ENCODE data around the gene ST6GALNAC4. TPM values are rescaled to one million over a fixed set of nuclear protein-coding genes. Genes with fewer than 3 reads are reported as not detected.
"Not testable (repeated sequence)": the region's sequence is repeated elsewhere in the genome, so short reads cannot be mapped to it uniquely, and the experiment has no call there.

ST6GALNAC4 gene
- total RNA-seq, 1 donor from 2014 or later, result 21.9 TPM

- peak; percentile 12 for ATAC-seq
- intact Hi-C loops (cut with DNase I), result no loop called here
- peak; percentile 86 for DNase-seq (ENCODE audit: missing footprints)
These were observed 13.0 kb downstream of the ST6GALNAC4 start for GRCh38 chr9:127903557-127904475.

DNA sequence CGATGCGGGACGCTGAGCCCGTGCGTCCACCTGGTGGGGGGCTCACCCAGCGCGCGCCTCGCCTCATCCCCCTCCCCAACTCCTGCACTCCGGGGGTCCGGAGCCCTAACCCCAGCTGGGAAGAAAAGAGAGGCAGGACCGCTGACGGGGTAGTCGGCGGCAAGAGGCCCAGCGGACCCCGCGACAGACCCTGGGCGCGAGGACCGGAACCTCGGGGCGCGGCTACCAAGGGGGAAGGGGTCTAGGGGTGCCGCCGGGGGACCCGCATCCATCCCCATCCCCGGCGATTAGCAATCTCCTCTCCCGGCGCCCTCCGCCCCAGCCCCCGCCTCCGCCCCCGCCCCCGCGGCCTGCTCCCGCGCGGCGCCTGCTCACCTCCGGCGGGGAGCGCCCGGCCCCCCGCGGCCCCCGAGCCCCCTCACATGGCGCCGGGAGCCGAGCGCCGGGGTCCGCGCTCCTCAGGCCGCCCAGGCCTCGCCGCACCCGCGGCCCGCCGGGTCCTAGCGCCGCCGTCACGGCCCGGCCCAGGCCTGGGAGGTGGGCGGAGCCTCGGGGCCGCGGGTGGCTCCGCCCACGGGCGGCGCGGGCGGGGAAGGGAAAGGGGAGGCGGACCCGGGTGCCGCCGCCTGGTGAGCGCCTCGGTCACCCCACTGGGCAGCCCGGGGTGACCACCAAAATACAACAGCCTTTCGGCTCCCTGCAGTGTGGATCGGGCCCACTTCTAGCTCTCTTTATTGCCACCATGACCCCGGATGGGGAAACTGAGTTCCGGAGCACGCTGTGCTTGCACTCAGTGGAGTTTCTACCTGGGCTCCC lies 17.5 kb downstream of the ST6GALNAC4 start, which contains the start of gene ST6GALNAC6:
Gene ST6GALNAC6, minus strand, starts transcription at position 476 of the 816 bp plus-strand sequence. CDS start 1,622 bp downstream, outside the sequence.
- DNase-seq (ENCODE audit: missing footprints) (peak; percentile 89), ATAC-seq (peak; percentile 84)
- intact Hi-C loops (cut with DNase I), result no loop called here

- ATAC-seq, result peak; percentile 52
- DNase-seq (ENCODE audit: missing footprints), result no peak
- intact Hi-C loops (cut with DNase I), result no loop called here
These were observed 18.3 kb downstream of the ST6GALNAC4 start for GRCh38 chr9:127898433-127899127.

DNA sequence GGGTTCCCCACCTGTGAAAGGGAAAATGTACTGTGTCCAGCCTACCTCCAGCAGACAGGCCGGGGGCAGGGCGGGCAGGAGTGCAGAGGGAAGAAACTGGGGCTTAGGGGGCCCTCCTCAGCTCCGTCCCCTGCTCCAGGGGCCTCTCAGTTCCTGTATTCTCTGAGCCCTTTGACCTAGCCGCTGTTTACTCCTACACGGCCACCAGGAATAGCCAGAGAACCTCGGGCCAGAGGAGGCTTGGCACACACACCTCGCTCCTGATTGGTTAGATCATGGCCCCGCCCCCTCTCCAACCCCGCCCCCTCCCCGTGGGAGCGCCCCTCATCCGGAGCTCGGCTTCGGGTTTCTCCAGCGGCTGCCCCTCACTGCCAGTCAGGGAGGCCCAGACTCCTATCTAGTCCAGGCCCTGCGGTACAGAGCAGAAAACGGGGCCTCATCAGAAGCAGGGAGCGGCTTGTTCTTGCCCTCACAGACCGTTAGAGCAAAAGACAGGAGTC lies 19.6 kb downstream of the ST6GALNAC4 start:
- peak; percentile 84 for DNase-seq (ENCODE audit: missing footprints)
- intact Hi-C loops (cut with DNase I), result no loop called here

DNA sequence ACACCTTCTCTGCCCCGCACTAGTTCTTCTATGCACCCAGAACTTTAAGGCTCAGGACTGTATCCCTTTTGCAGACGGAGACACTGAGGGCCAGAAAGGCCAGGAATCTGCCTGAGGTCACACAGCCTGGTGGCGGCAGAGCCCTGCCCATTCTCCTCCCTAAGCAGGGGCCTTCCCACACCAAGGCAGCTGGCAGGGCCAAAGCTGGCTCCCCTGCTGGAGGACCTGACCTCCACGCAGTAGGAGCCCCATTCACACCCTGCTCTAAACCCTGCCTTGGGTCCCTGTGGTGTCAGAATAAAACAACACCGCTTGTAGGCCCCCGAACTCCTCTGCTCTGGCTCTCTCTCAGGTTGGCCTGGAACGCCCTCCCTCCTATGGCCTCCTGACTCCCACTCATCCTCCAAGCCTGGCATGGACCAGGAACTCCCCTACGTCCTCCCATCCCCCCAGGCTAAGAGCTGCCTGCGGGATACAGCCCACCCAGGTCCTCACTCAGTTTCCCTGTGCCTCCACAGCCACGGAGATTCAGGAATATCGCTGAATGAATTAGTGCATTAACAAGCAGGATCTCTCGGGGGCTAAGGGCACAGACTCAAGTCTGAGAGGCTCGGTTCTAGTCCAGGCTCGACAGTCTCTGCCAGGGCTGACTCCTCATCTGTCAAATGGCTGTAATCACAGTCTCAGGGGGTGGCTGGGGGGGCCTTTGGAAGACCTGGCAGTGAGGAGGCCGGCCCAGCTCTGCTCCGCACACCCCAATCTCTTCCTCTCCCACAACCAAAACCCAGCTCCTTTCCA lies 20.2 kb downstream of the ST6GALNAC4 start:
- DNase-seq (ENCODE audit: missing footprints) (no peak), ATAC-seq (no peak)
- intact Hi-C loops (cut with DNase I), result no loop called here

More for the DNA sequence above, 19.6 kb downstream of the ST6GALNAC4 start:
- peak; percentile 84 for ATAC-seq

DNA sequence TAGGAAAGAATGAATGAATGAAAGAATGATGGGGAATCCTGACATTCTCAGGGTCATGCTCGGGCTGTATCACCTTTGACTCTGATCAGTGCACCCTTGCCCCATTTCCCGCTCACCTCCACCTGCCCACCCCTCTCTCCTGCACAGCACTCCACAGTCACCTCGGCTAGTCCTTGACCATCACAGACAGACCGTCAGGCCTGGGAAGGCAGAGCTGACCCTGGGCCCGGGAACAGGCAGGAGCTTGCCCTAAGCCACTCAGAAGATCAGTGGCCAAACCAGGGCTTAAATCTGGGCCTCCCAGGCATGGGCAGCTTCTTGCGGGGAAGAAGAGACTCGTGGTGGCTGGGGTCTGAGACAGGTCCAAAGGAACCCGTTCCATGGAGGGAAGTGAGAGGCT lies 21.0 kb downstream of the ST6GALNAC4 start:
- intact Hi-C loops (cut with DNase I), result no loop called here
- no peak for DNase-seq (ENCODE audit: missing footprints)
- no peak for ATAC-seq

GRCh38 chr9:127893392-127893791 lies 23.4 kb downstream of the ST6GALNAC4 start:
- DNase-seq (ENCODE audit: missing footprints) (no peak), ATAC-seq (no peak)
- intact Hi-C loops (cut with DNase I), result no loop called here

DNA sequence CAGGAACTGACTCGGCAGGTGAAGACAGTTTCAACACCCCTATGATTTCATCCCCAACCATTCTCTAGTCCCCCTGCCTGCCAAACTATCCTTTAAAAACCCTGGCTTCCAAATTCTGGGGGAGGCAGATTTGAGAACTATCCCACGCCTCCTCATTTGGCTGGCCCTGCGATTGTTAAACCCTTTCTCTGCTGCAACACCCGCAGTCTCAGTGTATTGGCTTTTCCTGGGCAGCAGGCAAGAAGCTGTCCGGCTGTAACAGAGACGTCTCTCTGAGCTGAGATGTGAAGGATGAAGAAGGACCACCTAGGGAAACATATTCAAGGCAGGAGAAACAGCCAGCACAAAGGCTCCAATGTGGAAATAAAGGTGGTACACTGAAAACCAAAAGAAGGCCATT lies 24.0 kb downstream of the ST6GALNAC4 start:
- DNase-seq (ENCODE audit: missing footprints) (no peak), ATAC-seq (no peak)
- intact Hi-C loops (cut with DNase I), result no loop called here

GRCh38 chr9:127890053-127890452 lies 26.8 kb downstream of the ST6GALNAC4 start:
- ATAC-seq (no peak), DNase-seq (ENCODE audit: missing footprints) (no peak)
- intact Hi-C loops (cut with DNase I), result no loop called here

DNA sequence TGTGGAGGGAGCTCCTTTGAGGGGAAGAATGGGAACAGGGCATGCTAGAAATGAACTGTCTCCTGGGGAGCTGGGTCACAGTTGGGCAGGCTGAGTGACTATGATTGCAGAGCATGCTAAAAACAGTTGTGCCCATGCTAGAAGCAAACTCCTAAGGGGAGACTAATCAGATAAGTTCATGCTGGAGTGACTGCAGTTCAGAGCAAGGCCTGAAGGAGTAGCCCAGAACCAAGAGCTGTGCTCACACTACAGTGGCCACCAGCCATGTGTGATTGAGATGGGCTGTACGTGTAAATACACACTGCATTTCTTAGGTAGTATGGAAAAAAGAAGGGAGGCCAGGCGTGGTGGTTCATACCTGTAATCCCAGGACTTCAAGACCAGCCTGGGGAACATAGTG lies 29.0 kb downstream of the ST6GALNAC4 start:
- no peak for ATAC-seq
- DNase-seq (ENCODE audit: missing footprints), result no peak
- intact Hi-C loops (cut with DNase I), result loop anchor here (5.0 kb wide), 1 partner anchor 410 kb away; no protein-coding TSS in a partner anchor

DNA sequence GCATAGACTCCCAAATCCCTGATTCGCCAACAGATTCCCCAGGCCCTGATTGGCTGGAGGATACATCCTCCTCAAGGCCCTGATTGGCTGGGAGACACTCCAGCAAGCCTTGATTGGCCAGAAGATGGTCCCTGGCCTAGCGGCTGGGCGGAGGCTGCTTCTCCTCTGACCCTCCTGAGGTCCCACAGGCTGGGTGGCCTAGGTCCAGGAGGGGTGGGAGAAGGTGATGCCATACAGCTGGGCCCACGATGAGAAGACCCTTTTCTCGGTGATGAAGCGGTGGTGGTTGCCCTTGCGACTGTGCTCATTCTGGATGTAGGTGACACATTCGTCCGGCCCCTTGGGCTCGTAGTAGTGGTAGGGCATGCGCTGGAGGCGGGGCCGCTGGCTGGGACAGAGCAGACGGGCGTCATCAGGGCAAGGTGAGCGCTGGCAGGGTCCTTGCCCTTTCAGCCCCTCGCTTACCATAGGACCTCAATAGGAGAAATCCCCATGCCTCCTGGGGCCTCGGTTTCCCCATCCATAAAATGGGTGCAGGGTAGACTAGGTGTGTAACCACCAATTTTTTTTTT lies 30.4 kb downstream of the ST6GALNAC4 start:
- ATAC-seq, result no peak

DNA sequence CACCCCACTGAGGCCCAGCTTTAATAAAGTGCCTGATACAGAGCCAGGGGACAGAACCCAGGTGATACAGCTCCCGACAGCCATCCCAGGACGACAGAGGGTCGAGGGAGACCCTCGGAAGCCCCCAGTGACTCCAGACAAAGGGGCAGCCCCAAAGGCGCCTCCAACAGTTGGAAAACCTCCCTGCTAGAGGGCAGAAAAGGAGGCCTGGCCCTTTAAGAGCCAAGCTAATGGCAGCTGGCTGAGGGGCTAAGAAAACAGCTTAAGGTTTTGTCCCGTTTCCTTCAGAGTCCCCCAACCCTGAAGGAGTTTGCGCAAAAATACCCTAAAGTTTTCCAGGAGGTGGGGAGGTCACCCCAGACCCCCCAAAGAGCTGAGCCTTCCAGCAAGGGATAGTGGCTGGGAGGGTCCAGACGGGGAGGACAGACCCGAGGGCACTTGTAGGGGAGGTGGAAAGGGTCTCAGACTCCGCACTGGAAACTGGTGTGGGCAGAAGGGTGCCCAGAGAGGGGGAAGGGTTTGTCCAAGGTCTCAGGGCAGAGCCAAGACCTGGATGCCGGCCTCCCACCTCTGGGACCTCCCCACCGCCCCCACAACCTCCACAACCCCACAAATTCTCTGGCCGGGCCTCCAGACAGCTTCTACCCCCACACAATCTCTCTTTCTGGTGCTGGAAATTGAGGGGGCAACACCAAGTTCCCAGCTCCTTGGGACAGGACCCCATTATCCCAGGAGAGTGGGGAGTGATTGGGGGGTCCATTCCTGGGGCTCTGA lies 31.1 kb downstream of the ST6GALNAC4 start:
- DNase-seq (ENCODE audit: missing footprints) (no peak), ATAC-seq (no peak)
- intact Hi-C loops (cut with DNase I), result loop anchor here (5.0 kb wide), 1 partner anchor 408 kb away; no protein-coding TSS in a partner anchor

More for the DNA sequence above, 30.4 kb downstream of the ST6GALNAC4 start:
- DNase-seq (ENCODE audit: missing footprints), result no peak
- intact Hi-C loops (cut with DNase I), result loop anchor here (5.0 kb wide), 1 partner anchor 409 kb away; no protein-coding TSS in a partner anchor

DNA sequence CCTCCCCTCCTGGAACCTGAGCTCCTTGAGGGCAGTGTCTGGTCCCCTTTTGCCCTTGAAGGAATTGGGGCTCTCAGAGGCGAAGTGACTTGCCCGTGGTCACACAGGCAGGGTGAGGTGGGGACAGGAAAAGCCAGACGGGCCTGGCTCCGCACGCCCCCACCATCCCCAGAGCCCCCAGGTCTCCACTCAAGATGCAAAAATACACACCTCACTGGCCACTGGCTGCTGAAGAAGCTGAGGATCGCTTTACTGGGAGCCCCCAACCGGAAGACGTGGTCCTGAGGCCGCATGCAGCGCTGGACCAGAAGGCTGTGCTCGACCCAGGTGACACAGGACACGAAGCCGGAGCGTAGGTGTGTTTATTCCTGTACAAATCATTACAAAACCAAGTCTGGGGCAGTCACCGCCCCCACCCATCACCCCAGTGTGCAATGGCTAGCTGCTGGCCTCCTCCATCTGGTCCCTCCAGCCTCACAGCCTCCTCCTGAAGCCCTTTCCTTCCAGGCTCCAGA lies 31.8 kb downstream of the ST6GALNAC4 start:
- intact Hi-C loops (cut with DNase I), result loop anchor here (5.0 kb wide), 1 partner anchor 408 kb away; no protein-coding TSS in a partner anchor
- no peak for DNase-seq (ENCODE audit: missing footprints)
- ATAC-seq, result no peak

GRCh38 chr9:127884427-127884911 lies 32.4 kb downstream of the ST6GALNAC4 start:
- peak; percentile 42 for ATAC-seq
- DNase-seq (ENCODE audit: missing footprints), result no peak
- intact Hi-C loops (cut with DNase I), result no loop called here

GRCh38 chr9:127883959-127884358 lies 32.9 kb downstream of the ST6GALNAC4 start:
- ATAC-seq (peak; percentile 11), DNase-seq (ENCODE audit: missing footprints) (no peak)
- intact Hi-C loops (cut with DNase I), result no loop called here

GRCh38 chr9:127881715-127882114 lies 35.1 kb downstream of the ST6GALNAC4 start:
- ATAC-seq; intact Hi-C loops (cut with DNase I); DNase-seq (ENCODE audit: missing footprints): not testable (repeated sequence)
